Ishikawa (cell line): ENCODE measurements around the gene DDN.

ENCODE experiments used
- CEBPB ChIP-seq: IDR thresholded peaks from 2 replicates; pipeline ENCODE4 v1.6.1; 2012
- CREB1 ChIP-seq: IDR thresholded peaks from 2 replicates; pipeline ENCODE4 v1.6.1; 2012; ENCODE audit warnings: low read depth
- EGR1 ChIP-seq: IDR thresholded peaks from 2 replicates; pipeline ENCODE4 v1.6.1; 2012
- EP300 ChIP-seq: IDR thresholded peaks from 2 replicates; pipeline ENCODE4 v1.6.1; 2012; ENCODE audit warnings: borderline replicate concordance
- FOXM1 ChIP-seq: IDR thresholded peaks from 2 replicates; pipeline ENCODE4 v1.6.1; 2012; ENCODE audit warnings: low read depth, borderline replicate concordance
- NFIC ChIP-seq: IDR thresholded peaks from 2 replicates; pipeline ENCODE4 v1.6.1; 2012
- RAD21 ChIP-seq: IDR thresholded peaks from 2 replicates; pipeline ENCODE4 v1.6.1; 2012; ENCODE audit warnings: low read depth
- TAF1 ChIP-seq: IDR thresholded peaks from 2 replicates; pipeline ENCODE4 v1.6.1; 2012; ENCODE audit warnings: low read depth, mild to moderate bottlenecking
- TCF12 ChIP-seq: IDR thresholded peaks from 2 replicates; pipeline ENCODE4 v1.6.1; 2012; ENCODE audit warnings: low read depth
- TEAD4 ChIP-seq: IDR thresholded peaks from 2 replicates; pipeline ENCODE4 v1.6.1; 2012
- YY1 ChIP-seq: IDR thresholded peaks from 2 replicates; pipeline ENCODE4 v1.6.1; 2012; ENCODE audit warnings: low read depth
- ZBTB7A ChIP-seq: IDR thresholded peaks from 2 replicates; pipeline ENCODE4 v1.6.1; 2012; ENCODE audit warnings: low read depth
- TF ChIP-seq, protein P1 (sequence below): IDR thresholded peaks from 2 replicates; pipeline ENCODE4 v1.6.1; 2012
- TF ChIP-seq, protein P2 (sequence below): IDR thresholded peaks from 2 replicates; pipeline ENCODE4 v1.6.1; 2012
- TF ChIP-seq, protein P3 (sequence below): IDR thresholded peaks from 2 replicates; pipeline ENCODE4 v1.6.1; 2012; ENCODE audit warnings: low read depth, mild to moderate bottlenecking

Gene DDN

DNA sequence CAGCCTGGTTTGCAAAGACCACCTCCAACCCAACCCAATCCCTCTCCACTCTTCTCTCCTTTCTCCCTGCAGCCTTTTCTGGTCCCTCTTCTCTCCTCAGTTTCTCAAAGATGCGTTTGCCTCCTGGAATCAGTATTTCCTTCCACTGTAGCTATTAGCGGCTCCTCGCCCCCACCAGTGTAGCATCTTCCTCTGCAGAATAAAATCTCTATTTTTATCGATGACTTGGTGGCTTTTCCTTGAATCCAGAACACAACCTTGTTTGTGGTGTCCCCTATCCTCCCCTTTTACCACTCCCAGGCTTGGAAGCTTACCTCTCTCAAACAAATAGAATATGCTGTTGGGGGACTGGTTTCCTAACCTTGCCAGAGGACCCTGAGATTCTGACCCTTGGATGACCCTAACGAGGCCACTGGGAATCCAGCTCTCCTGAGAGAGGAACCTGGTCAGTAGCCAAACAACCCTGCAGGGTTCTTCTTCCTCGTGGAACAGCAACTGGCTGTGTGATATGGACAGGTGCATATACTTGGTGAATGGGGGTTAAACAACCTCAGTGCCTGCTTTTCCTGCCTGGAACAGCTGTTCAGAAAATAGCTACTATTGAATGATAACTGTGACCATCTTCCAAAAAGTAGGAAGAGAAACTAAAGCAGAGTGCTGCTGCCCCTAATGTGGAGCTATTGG lies 16.6 kb downstream of the DDN start:
- TF ChIP-seq EGR1, result no peak
- TF ChIP-seq, protein P1, sequence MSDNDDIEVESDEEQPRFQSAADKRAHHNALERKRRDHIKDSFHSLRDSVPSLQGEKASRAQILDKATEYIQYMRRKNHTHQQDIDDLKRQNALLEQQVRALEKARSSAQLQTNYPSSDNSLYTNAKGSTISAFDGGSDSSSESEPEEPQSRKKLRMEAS, result no peak
- no peak for TF ChIP-seq YY1
- no peak for TF ChIP-seq TCF12

DNA sequence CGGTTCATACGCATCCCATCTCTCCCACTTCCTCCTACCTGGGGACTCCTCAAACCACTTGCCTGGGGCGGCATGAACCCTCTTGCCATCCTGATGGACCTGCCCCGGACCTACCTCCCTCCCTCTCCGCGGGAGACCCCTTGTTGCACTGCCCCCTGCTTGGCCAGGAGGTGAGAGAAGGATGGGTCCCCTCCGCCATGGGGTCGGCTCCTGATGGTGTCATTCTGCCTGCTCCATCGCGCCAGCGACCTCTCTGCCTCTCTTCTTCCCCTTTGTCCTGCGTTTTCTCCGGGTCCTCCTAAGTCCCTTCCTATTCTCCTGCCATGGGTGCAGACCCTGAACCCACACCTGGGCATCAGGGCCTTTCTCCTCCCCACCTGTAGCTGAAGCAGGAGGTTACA lies 17.4 kb downstream of the DDN start:
- TF ChIP-seq TAF1, result no peak
- TF ChIP-seq FOXM1, result no peak
- TF ChIP-seq EP300, result no peak
- no peak for TF ChIP-seq CREB1
- no peak for TF ChIP-seq YY1
- TF ChIP-seq ZBTB7A, result no peak
- TF ChIP-seq, protein P2, sequence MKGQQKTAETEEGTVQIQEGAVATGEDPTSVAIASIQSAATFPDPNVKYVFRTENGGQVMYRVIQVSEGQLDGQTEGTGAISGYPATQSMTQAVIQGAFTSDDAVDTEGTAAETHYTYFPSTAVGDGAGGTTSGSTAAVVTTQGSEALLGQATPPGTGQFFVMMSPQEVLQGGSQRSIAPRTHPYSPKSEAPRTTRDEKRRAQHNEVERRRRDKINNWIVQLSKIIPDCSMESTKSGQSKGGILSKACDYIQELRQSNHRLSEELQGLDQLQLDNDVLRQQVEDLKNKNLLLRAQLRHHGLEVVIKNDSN, result no peak
- TF ChIP-seq, protein P3, sequence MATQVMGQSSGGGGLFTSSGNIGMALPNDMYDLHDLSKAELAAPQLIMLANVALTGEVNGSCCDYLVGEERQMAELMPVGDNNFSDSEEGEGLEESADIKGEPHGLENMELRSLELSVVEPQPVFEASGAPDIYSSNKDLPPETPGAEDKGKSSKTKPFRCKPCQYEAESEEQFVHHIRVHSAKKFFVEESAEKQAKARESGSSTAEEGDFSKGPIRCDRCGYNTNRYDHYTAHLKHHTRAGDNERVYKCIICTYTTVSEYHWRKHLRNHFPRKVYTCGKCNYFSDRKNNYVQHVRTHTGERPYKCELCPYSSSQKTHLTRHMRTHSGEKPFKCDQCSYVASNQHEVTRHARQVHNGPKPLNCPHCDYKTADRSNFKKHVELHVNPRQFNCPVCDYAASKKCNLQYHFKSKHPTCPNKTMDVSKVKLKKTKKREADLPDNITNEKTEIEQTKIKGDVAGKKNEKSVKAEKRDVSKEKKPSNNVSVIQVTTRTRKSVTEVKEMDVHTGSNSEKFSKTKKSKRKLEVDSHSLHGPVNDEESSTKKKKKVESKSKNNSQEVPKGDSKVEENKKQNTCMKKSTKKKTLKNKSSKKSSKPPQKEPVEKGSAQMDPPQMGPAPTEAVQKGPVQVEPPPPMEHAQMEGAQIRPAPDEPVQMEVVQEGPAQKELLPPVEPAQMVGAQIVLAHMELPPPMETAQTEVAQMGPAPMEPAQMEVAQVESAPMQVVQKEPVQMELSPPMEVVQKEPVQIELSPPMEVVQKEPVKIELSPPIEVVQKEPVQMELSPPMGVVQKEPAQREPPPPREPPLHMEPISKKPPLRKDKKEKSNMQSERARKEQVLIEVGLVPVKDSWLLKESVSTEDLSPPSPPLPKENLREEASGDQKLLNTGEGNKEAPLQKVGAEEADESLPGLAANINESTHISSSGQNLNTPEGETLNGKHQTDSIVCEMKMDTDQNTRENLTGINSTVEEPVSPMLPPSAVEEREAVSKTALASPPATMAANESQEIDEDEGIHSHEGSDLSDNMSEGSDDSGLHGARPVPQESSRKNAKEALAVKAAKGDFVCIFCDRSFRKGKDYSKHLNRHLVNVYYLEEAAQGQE, result no peak
- no peak for TF ChIP-seq EGR1
- TF ChIP-seq NFIC, result no peak
- no peak for TF ChIP-seq CEBPB

DNA sequence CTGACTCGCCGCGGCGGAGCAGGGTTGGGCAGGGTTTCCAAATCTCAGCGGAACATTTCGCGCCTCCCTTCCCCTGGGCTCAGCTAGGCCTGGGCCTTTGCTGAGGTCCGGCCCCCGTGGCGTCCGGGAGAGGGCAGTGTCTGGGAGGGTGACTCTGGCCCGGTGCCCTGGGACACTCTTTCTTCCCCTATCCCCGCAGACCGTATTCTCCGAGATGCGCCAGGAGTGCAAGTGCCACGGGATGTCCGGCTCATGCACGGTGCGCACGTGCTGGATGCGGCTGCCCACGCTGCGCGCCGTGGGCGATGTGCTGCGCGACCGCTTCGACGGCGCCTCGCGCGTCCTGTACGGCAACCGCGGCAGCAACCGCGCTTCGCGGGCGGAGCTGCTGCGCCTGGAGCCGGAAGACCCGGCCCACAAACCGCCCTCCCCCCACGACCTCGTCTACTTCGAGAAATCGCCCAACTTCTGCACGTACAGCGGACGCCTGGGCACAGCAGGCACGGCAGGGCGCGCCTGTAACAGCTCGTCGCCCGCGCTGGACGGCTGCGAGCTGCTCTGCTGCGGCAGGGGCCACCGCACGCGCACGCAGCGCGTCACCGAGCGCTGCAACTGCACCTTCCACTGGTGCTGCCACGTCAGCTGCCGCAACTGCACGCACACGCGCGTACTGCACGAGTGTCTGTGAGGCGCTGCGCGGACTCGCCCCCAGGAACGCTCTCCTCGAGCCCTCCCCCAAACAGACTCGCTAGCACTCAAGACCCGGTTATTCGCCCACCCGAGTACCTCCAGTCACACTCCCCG lies 18.0 kb downstream of the DDN start:
- TF ChIP-seq TEAD4 (no peak), ZBTB7A (peak; percentile 26; the same call in 1 of the 2 replicates), TCF12 (no peak), CREB1 (no peak), NFIC (0 out of 2 replicates have a peak, but pooled peaks have one; percentile 12), YY1 (no peak)
- TF ChIP-seq, protein P1, result peak; percentile 91

DNA sequence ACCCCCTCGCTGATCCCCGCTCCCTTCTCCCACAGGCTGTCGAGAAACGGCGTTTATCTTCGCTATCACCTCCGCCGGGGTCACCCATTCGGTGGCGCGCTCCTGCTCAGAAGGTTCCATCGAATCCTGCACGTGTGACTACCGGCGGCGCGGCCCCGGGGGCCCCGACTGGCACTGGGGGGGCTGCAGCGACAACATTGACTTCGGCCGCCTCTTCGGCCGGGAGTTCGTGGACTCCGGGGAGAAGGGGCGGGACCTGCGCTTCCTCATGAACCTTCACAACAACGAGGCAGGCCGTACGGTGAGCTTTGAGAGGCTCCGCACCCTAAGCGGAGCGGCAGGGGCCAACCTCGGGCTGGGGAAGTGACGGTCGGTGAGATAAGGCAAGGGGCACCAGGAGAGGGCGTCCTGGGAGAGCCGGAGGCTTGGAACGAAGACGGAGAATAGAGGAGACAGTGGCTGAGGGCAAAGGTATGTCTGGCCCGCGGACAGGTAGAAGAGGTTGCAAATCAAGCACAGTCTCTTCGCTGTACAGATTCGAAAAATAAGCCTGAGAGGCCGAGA lies 18.7 kb downstream of the DDN start:
- no peak for TF ChIP-seq CEBPB
- TF ChIP-seq TCF12, result no peak
- no peak for TF ChIP-seq YY1
- TF ChIP-seq, protein P3, result no peak
- TF ChIP-seq EP300, result no peak
- no peak for TF ChIP-seq NFIC
- TF ChIP-seq FOXM1, result no peak
- TF ChIP-seq, protein P2, result no peak
- no peak for TF ChIP-seq ZBTB7A
- no peak for TF ChIP-seq CREB1
- TF ChIP-seq EGR1, result no peak
- no peak for TF ChIP-seq TEAD4
- TF ChIP-seq TAF1, result no peak
- no peak for TF ChIP-seq RAD21

DNA sequence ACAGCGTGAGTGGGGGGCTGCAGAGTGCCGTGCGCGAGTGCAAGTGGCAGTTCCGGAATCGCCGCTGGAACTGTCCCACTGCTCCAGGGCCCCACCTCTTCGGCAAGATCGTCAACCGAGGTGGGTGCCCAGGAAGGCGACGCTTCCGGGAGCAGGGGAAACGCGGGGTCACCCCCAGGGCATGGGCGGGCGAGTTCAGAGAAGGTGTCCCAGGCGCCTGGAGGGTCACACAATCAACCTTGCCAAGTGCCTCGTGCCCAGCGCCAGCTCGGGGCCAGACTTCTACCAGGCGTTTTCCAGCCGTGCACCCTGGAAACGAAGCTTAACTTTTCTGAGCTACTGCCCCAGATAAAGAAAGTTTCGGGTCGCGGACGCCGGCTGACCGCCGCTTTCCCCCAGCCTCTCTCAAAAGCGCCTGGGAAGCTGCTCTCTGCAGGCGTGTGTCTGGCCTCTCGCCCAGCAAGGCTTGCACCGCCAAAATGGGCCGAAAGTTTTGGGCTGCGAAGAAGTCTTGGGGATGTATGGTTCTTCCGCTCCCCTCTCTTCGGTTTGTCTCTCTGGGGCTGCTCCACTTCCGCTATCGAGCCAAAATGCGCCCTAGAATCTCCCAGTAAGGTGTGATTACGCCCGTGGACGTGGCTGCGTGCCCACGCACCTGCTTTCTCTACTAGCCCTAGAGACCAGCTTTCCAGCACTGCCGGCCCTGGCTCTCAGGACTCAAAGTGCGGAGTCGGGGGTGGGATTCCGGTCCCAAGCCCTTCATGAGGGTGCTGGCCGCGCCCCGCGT lies 19.4 kb downstream of the DDN start:
- TF ChIP-seq CEBPB, result no peak
- TF ChIP-seq, protein P1, result no peak
